Measurements from ENCODE around the gene OR6N2. TPM values are rescaled to one million over a fixed set of nuclear protein-coding genes. Genes with fewer than 3 reads are reported as not detected.
A peak's percentile ranks its signal among the peaks of the same experiment; 100 is the strongest.

OR6N2 gene, protein sequence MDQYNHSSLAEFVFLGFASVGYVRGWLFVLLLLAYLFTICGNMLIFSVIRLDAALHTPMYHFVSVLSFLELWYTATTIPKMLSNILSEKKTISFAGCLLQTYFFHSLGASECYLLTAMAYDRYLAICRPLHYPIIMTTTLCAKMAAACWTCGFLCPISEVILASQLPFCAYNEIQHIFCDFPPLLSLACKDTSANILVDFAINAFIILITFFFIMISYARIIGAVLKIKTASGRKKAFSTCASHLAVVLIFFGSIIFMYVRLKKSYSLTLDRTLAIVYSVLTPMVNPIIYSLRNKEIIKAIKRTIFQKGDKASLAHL
- not detected for total RNA-seq
- long read RNA-seq, donor 1 = 0 reads
- long read RNA-seq, donor 2 = 0 reads

- Histone ChIP-seq H3K4me3 (no peak within 1 kb of the TSS), H3K36me3 (ENCODE audit: low read depth) (no peaks in the 10 kb centered on the region), H3K4me1 (ENCODE audit: low read depth) (no peaks in the 10 kb centered on the region), H3K9me3 (no peaks in the 10 kb centered on the region)
- no peak for ATAC-seq
- TF ChIP-seq CTCF (IDR thresholded peaks at IDR 0.05) = no peak
- intact Hi-C loops (cut with DNase I, micrococcal nuclease) = no loop called here
- DNase-seq = no peak
These were observed at the start of gene OR6N2 for GRCh38 chr1:158781104-158781503. OR6N2 (minus strand) TSS chr1:158781204; CDS start chr1:158777635, 3,569 bp downstream.

DNA sequence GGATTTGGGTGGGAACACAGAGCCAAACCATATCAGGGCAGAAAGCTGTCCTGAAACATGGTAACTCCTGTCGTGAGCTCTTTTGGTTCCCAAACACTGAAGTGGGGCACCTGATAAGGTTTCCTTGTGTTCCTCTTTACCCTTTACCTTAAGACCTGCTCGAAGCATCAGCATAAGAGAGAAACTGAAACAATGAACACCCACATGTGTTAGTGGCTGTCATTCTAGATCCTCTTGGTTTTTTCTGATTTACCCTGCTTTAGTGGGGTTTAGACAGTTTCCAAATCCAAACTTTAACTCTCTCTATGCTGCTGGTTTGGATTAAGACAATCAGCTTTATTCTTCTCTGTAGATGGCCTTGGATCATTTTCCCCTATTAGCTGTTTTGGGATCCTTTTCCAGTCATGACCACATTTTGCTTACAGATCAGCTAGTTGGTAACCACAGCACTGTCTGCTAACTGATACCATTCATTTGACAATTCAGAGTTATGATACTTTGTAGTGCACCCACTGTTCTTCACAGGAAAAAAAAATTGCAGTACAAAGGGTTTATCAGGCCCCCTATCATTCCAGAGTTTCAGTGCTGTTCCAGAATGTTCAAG, 49.2 kb upstream of the OR6N2 start:
- DNase-seq = no peak
- no peak overlapping the region for H3K4me3 ChIP-seq
- no peaks in the 10 kb centered on the region for H3K4me1 ChIP-seq (ENCODE audit: low read depth)
- H3K9me3 ChIP-seq = peaks cover 16% of the 10 kb centered on the region
- no peak for ATAC-seq
- intact Hi-C loops (cut with DNase I, micrococcal nuclease) = no loop called here
- H3K36me3 ChIP-seq (ENCODE audit: low read depth) = no peaks in the 10 kb centered on the region
- no peak for TF ChIP-seq CTCF (IDR thresholded peaks at IDR 0.05)

DNA sequence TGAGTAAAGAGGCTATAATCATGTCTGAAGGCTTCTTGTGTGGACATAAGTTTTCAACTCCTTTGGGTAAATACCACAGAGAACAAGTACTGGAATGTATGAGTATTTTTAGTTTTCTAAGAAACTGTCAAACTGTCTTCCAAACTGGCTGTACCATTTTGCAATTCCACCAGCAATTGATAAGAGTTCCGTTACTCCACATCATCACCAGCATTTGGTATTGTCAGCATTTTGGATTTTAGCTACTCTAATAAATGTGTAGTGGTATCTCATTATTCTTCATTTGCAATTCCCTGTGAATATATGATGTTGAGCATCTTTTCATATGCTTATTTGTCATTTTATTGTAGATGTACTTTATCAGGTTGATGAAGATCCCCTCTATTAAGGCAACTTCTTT, 40.7 kb upstream of the OR6N2 start:
- no peak for DNase-seq
- ATAC-seq = no peak
- Histone ChIP-seq H3K9me3 (peaks cover 7% of the 10 kb centered on the region), H3K4me3 (no peak overlapping the region), H3K4me1 (ENCODE audit: low read depth) (no peaks in the 10 kb centered on the region), H3K36me3 (ENCODE audit: low read depth) (no peaks in the 10 kb centered on the region)
- TF ChIP-seq CTCF (IDR thresholded peaks at IDR 0.05) = no peak
- intact Hi-C loops (cut with DNase I, micrococcal nuclease) = no loop called here

GRCh38 chr1:158819461-158820443, 38.7 kb upstream of the OR6N2 start:
- TF ChIP-seq CTCF (IDR thresholded peaks at IDR 0.05) = no peak
- DNase-seq = no peak
- intact Hi-C loops (cut with DNase I, micrococcal nuclease) = no loop called here

DNA sequence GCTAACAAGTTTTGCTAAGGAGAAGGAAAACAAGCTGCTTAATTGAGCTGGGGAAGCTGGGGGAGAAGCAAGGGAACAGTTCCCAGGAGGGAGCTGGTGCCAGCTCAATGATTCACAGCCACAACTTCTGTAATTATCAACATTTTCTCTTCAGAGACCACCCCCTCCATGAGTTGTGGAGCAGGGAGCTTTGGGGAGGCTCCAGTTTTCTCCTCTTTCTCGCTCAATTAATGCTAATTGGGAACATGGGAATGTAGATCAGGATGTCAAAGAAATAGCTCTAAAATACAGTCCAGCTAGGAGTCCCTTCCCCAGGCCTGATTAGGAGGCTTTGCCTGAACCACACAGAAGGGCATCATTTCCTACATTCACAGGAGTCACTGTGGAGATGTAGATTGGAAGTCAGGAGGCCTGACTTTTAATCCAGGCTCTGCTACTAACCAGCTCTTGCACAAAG, 38.0 kb upstream of the OR6N2 start:
- Histone ChIP-seq H3K9me3 (peaks cover 5% of the 10 kb centered on the region), H3K4me1 (ENCODE audit: low read depth) (no peaks in the 10 kb centered on the region), H3K4me3 (no peak overlapping the region), H3K36me3 (ENCODE audit: low read depth) (no peaks in the 10 kb centered on the region)
- intact Hi-C loops (cut with DNase I, micrococcal nuclease) = no loop called here
- no peak for TF ChIP-seq CTCF (IDR thresholded peaks at IDR 0.05)
- ATAC-seq (no peak), DNase-seq (no peak)

More at GRCh38 chr1:158819461-158820443, 38.7 kb upstream of the OR6N2 start:
- Histone ChIP-seq H3K9me3 (peaks cover 7% of the 10 kb centered on the region), H3K4me3 (no peak overlapping the region), H3K4me1 (ENCODE audit: low read depth) (no peaks in the 10 kb centered on the region), H3K36me3 (ENCODE audit: low read depth) (no peaks in the 10 kb centered on the region)
- peak; percentile 54 for ATAC-seq

Data from mucosa of descending colon (tissue), 3 donors.